Ureter (tissue), 1 donor: ENCODE results near the gene SVBP. TPM values are rescaled to one million over a fixed set of nuclear protein-coding genes. Genes with fewer than 3 reads are reported as not detected.
"Not testable (repeated sequence)": the region's sequence is repeated elsewhere in the genome, so short reads cannot be mapped to it uniquely, and the experiment has no call there.

Source experiments
- DNase-seq: peaks from one replicate; pipeline ENCODE4 v3.0.0-alpha.2; 2020; ENCODE audit warnings: low spot score
- total RNA-seq: library from RNA; stranded (reverse); gene quantifications from one replicate; pipeline ENCODE4 v1.2.4, GENCODE V29; 2023
- donor health status: DM: yes; HTN: yes; CAD: no.

Gene SVBP
- 18.8 TPM for total RNA-seq

DNA sequence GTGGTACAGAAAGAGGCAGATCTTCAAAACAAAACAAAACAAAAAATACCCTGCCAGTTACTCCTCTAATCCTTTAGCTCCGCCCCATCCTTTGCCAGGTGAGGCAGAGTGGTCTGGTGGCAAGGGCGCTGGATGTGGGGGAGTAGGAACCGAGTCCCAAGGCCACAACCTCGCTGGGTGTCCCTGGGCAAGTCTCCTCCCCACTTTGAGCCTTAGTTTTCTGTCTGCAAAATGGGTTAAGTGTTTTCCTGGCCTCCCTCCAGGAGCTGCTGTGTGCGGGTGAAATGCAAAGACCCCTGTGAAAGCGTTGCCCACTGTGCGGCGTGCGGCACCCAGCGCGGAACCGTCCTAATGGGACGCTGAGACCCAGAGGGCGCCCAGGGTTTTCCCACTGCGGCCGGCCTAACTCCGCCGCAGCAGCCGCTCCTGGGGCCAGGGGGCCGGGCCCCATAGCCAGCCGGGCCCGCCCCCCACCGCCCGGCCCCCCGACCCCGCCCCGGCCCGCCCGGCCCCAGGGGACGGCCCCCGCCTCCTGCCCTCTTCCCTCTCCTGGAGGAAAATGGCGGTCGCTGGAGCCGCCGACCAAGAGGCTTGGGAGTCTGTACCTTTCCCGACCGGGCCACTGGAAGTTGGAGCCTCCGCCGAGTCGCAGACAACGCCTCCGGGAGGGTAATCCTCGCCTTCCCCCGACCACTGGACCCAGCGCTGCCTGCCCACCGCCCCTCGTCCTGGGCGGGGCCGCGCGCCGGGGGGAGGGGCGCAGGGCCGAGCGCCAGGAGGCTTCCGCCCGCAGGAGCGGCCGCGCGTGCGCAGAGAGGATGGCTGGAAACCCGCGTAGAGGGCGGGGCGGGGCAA is at the start of gene SVBP, which contains the start of gene ERMAP:
TSS of gene SVBP (minus strand) at position 813 of the 855 bp plus-strand sequence. CDS start 853 bp downstream, outside the sequence.
TSS of gene ERMAP (plus strand) at position 538 of the 855 bp plus-strand sequence. CDS start 13,327 bp downstream, outside the sequence.
- peak; percentile 94 for DNase-seq

DNA sequence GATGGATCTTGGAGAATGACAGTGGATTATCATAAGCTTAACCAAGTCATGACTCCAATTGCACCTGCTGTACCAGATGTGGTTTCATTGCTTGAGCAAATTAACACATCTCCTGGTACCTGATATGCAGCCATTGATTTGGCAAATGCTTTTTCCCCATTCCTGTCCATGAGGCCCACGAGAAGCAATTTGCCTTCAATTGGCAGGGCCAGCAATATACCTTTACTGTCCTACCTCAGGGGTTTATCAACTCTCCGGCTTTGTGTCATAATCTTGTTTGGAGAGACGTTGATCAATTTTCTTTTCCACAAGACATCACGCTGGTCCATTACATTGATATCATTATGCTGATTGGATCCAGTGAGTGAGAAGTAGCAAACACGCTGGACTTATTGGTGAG is 49.4 kb upstream of the SVBP start:
- no peak for DNase-seq

- no peak for DNase-seq
Measured at GRCh38 chr1:42861014-42861399, 43.8 kb upstream of the SVBP start.

GRCh38 chr1:42860339-42861013 is 43.3 kb upstream of the SVBP start:
- DNase-seq, result no peak

DNA sequence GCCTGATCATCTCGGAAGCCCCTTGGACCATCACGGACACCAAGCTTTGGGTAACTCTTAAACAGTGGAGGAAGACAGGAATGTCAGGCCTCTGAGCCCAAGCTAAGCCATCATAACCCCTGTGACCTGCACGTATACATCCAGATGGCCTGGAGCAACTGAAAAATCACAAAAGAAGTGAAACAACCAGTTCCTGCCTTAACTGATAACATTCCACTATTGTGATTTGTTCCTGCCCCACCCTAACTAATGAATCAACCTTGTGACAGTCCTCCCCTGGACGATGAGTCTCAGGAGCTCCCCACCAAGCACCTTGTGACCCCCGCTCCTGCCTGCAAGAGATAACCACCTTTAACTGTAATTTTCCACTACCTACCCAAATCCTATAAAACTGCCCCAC is 42.2 kb upstream of the SVBP start:
- DNase-seq, result not testable (repeated sequence)

GRCh38 chr1:42856554-42856953 is 39.4 kb upstream of the SVBP start:
- not testable (repeated sequence) for DNase-seq

GRCh38 chr1:42853116-42853884 is 36.1 kb upstream of the SVBP start:
- no peak for DNase-seq

DNA sequence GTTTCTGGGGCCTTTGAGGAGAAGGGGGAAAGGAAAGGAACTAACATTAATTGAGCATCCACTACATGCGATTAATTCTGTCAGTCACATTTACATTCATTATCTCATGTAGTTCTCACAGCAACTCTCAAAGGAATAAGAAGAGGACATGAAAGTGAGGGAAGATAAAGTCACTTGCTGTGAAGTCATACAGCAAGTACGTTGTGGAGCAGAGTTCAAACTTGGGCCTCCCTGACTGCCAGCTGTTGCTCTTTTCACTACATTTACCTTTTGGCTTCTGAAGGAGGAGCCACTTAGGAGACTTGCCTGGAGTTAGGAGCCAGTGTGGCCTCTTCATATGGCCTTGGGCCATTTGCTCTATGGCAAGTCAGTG is 35.4 kb upstream of the SVBP start:
- no peak for DNase-seq

- no peak for DNase-seq
Measured at GRCh38 chr1:42851960-42852607, 34.9 kb upstream of the SVBP start.

- DNase-seq, result no peak
Measured at GRCh38 chr1:42851420-42851819, 34.2 kb upstream of the SVBP start.

GRCh38 chr1:42849944-42850343 is 32.7 kb upstream of the SVBP start:
- no peak for DNase-seq

GRCh38 chr1:42848823-42849537 is 31.8 kb upstream of the SVBP start:
- no peak for DNase-seq

GRCh38 chr1:42847721-42848460 is 30.7 kb upstream of the SVBP start:
- DNase-seq, result no peak

GRCh38 chr1:42847111-42847595 is 30.0 kb upstream of the SVBP start:
- no peak for DNase-seq

DNA sequence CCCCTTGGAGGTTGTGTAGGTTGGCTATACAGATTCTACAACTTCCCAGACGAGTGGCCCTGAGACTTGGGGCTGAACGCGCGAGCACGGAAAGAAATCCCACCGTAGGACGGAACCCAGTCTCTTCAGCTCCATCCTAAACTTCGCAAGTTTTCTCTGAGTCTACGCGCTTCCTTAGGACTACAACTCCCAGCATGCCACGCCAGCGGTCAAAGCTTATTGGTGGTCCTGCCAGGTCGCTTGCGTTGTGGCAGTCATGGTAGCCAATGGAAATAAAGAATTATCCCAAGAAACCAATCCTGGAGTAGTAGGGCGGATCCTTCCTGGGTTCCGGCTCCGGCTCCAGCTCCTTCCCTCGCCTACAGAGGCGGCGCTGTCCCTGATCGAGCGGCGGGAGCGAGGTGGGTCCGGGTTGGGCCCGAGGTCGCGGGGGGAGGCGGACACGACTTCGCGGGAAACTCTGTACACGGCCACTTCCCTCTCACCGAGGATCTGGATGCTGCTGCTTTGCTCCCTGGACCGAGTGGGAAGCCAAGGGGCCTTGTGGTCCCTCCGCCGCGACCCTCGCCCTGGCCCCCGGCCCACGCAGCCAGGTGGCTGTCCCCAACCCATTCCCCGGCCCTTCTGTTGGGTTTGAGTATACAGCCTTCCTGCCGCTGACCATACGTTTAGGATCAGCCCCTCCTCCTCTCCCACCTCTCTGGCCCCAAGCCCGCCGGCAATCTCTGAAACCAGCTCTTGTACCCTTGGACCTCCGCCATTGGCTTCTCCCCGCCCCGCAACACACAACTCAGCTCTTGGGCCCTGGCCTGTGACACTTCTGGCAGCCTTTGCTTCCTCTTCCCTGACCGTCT is 29.3 kb upstream of the SVBP start, which contains the start of gene ZNF691:
TSS of gene ZNF691 (plus strand) at position 357 of the 854 bp plus-strand sequence. CDS start 3,046 bp downstream, outside the sequence.
- DNase-seq, result peak; percentile 95

DNA sequence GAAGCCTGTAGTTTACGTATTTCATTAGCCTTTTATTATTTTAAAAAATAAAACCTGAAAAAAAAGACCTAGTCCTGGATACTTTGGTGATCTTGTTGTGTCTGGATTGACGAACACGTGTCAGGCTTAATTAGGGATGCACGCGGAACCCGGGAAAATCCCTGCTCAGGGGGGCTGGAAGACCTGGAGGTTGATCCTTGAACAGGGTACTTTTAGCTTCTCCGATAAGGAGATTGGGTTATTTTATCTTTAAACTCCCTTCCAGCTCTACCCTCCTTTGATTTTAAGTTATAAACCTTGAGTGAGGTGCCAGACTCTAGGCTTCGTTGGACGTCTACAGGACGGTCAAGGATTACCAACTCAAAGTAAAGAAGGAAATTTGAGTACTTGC is 28.7 kb upstream of the SVBP start:
- DNase-seq, result no peak

DNA sequence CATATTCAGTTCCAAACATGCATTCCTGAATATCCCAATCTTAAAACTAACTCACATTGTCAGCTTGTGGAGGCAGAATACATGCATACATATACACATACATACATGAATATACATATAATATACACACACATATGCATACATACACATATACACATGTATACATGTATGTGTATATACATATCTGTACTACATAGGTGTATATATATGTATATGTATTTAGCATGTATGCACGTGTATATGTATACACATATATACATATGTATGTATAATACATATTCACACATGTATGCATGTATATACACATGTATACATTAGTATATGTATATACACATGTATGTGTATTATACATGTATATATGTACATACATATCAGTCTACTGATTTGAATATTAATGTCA is 28.0 kb upstream of the SVBP start:
- no peak for DNase-seq

DNA sequence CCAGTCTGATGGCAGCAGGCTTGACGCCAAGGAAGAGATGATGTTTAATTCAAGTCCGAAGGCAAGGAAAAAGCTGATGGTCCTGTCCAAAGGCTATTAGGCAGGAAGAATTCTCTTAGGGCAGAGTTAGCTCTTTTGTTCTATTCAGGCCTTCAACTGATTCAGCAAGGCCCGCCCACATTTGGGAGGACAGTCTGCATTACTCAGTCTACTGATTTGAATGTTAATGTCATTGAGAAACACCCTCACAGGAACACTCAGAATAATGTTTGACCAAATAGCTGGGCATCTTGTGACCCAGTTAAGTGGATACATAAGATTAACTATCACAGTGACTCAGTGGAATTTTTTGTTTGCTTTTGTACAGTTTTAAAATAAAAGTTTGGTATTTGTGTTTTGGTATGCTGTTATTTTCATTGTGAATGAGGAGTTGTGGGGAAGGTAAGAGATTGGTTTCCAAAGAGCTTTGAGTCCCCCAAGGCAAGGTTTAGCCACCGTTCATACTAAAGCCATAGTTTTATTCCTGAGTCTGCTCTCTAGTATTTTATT is 27.5 kb upstream of the SVBP start:
- DNase-seq, result no peak
